ENCODE measurements around the gene POU2AF1. TPM values are rescaled to one million over a fixed set of nuclear protein-coding genes. Genes with fewer than 3 reads are reported as not detected.

The POU2AF1 gene
- total and polyA plus RNA-seq, 2 experiments from 2014 or later, result not detected

DNA sequence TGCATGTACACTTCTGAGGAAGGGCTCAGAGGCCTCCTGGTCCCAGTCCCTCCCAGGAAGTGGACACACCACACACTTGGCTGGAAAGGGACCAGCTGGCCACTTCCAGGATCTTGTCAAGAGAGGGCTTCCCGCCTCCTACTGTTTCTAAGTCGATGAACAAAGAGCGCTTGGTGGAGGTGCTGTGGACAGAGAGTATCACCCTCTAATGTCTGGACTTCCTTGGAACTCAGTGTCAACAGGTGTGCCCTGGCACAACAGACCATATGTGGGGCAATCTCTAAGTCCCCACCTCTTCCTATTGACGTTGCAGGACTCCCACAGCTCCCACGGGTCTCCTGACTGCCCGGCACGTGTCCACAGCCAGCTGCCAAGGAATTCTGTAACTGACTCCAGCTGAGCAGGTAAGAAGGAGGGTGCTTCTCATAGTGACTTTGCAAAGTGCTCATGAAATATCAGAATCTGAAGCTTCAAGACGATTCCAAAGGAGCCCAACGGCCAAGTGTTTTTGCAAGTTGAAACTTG, 16.1 kb downstream of the POU2AF1 start:
- no peak overlapping the region for H2AFZ ChIP-seq
- H3K4me2 ChIP-seq, result no peak overlapping the region
- H3K36me3 ChIP-seq (ENCODE audit: insufficient read depth), result no peaks in the 10 kb centered on the region
- no peaks in the 10 kb centered on the region for H3K4me1 ChIP-seq (ENCODE audit: insufficient read depth)
- Mint-ChIP-seq H3K27me3 (ENCODE audit: insufficient read depth, low read depth, poor library complexity) (peaks cover 2% of the 10 kb centered on the region), H3K27ac (no peak overlapping the region), H3K36me3 (ENCODE audit: low read depth) (no peaks in the 10 kb centered on the region), H3K9me3 (no peaks in the 10 kb centered on the region), H3K4me3 (no peak overlapping the region), H3K4me1 (no peaks in the 10 kb centered on the region)
- H3K27ac ChIP-seq (ENCODE audit: low read depth), result no peak overlapping the region
- no peaks in the 10 kb centered on the region for H3K27me3 ChIP-seq (ENCODE audit: insufficient read depth)
- ATAC-seq (no peak), DNase-seq (ENCODE audit: low spot score) (no peak)
- peaks cover 24% of the 10 kb centered on the region; the same call in 1 of the 2 replicates for H3K9me2 ChIP-seq (ENCODE audit: insufficient read depth)
- H3K4me3 ChIP-seq, result no peak overlapping the region
- no peaks in the 10 kb centered on the region for H4K20me1 ChIP-seq (replicated peaks; ENCODE audit: insufficient read depth)
- TF ChIP-seq ZNF114 (CRISPR knock-in tag; IDR thresholded peaks at IDR 0.05), result no peak
- TF ChIP-seq CREB1 (CRISPR knock-in tag; IDR thresholded peaks at IDR 0.05; ENCODE audit: low read depth), result no peak
- TF ChIP-seq, protein P1, sequence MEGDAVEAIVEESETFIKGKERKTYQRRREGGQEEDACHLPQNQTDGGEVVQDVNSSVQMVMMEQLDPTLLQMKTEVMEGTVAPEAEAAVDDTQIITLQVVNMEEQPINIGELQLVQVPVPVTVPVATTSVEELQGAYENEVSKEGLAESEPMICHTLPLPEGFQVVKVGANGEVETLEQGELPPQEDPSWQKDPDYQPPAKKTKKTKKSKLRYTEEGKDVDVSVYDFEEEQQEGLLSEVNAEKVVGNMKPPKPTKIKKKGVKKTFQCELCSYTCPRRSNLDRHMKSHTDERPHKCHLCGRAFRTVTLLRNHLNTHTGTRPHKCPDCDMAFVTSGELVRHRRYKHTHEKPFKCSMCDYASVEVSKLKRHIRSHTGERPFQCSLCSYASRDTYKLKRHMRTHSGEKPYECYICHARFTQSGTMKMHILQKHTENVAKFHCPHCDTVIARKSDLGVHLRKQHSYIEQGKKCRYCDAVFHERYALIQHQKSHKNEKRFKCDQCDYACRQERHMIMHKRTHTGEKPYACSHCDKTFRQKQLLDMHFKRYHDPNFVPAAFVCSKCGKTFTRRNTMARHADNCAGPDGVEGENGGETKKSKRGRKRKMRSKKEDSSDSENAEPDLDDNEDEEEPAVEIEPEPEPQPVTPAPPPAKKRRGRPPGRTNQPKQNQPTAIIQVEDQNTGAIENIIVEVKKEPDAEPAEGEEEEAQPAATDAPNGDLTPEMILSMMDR (conservative IDR thresholded peaks at IDR 0.05; ENCODE audit: low read depth in 2 of 2), result no peak
- no peaks in the 10 kb centered on the region for H3K79me2 ChIP-seq (replicated peaks; ENCODE audit: insufficient read depth)
- no peaks in the 10 kb centered on the region for H3F3A ChIP-seq (replicated peaks; ENCODE audit: low read depth)

DNA sequence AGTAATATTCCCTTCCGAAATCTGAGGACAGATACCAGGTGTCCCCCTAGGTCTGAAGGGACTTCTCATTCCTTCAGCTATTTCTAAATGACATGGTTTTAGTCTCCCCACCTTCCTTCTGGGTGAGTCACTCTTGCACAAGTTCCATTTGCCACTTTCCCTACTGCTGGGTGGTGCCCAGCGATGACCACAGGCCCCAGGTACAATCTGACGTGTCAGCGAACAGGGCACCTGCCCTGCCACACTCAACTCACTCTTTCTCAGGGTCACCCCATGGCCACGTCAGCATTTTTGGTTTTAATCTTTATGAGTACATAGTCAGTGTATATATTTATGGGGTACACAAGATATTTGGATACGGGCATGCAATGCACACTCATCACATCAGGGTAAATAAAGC, 17.2 kb downstream of the POU2AF1 start:
- no peaks in the 10 kb centered on the region for H3F3A ChIP-seq (replicated peaks; ENCODE audit: low read depth)
- DNase-seq (ENCODE audit: low spot score) (no peak), ATAC-seq (no peak)
- no peaks in the 10 kb centered on the region for H3K27me3 Mint-ChIP-seq (ENCODE audit: insufficient read depth, low read depth, poor library complexity)
- H3K4me3 ChIP-seq, result no peak overlapping the region
- no peaks in the 10 kb centered on the region for H3K79me2 ChIP-seq (replicated peaks; ENCODE audit: insufficient read depth)
- H3K27me3 ChIP-seq (ENCODE audit: insufficient read depth), result no peaks in the 10 kb centered on the region
- no peak overlapping the region for H3K4me2 ChIP-seq
- no peak overlapping the region for H3K4me3 Mint-ChIP-seq
- H3K9me2 ChIP-seq (ENCODE audit: insufficient read depth), result peaks cover 23% of the 10 kb centered on the region; the same call in 1 of the 2 replicates
- no peaks in the 10 kb centered on the region for H4K20me1 ChIP-seq (replicated peaks; ENCODE audit: insufficient read depth)
- no peaks in the 10 kb centered on the region for H3K4me1 Mint-ChIP-seq
- no peaks in the 10 kb centered on the region for H3K36me3 Mint-ChIP-seq (ENCODE audit: low read depth)
- no peak overlapping the region for H3K27ac ChIP-seq (ENCODE audit: low read depth)
- H3K9me3 Mint-ChIP-seq, result no peaks in the 10 kb centered on the region
- H3K4me1 ChIP-seq (ENCODE audit: insufficient read depth), result no peaks in the 10 kb centered on the region
- no peaks in the 10 kb centered on the region for H3K36me3 ChIP-seq (ENCODE audit: insufficient read depth)
- no peak overlapping the region for H3K27ac Mint-ChIP-seq
- no peak overlapping the region for H2AFZ ChIP-seq
- TF ChIP-seq ZNF114 (CRISPR knock-in tag; IDR thresholded peaks at IDR 0.05) (no peak), NANOG (IDR thresholded peaks at IDR 0.05; ENCODE audit: borderline replicate concordance) (no peak), EZH2phosphoT487 (IDR thresholded peaks at IDR 0.05; ENCODE audit: unreplicated experiment) (no peak), POLR2AphosphoS5 (IDR thresholded peaks at IDR 0.05; ENCODE audit: low read depth) (no peak)
- TF ChIP-seq, protein P2, sequence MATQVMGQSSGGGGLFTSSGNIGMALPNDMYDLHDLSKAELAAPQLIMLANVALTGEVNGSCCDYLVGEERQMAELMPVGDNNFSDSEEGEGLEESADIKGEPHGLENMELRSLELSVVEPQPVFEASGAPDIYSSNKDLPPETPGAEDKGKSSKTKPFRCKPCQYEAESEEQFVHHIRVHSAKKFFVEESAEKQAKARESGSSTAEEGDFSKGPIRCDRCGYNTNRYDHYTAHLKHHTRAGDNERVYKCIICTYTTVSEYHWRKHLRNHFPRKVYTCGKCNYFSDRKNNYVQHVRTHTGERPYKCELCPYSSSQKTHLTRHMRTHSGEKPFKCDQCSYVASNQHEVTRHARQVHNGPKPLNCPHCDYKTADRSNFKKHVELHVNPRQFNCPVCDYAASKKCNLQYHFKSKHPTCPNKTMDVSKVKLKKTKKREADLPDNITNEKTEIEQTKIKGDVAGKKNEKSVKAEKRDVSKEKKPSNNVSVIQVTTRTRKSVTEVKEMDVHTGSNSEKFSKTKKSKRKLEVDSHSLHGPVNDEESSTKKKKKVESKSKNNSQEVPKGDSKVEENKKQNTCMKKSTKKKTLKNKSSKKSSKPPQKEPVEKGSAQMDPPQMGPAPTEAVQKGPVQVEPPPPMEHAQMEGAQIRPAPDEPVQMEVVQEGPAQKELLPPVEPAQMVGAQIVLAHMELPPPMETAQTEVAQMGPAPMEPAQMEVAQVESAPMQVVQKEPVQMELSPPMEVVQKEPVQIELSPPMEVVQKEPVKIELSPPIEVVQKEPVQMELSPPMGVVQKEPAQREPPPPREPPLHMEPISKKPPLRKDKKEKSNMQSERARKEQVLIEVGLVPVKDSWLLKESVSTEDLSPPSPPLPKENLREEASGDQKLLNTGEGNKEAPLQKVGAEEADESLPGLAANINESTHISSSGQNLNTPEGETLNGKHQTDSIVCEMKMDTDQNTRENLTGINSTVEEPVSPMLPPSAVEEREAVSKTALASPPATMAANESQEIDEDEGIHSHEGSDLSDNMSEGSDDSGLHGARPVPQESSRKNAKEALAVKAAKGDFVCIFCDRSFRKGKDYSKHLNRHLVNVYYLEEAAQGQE (IDR thresholded peaks at IDR 0.05; ENCODE audit: unreplicated experiment), result no peak
- TF ChIP-seq, protein P3, sequence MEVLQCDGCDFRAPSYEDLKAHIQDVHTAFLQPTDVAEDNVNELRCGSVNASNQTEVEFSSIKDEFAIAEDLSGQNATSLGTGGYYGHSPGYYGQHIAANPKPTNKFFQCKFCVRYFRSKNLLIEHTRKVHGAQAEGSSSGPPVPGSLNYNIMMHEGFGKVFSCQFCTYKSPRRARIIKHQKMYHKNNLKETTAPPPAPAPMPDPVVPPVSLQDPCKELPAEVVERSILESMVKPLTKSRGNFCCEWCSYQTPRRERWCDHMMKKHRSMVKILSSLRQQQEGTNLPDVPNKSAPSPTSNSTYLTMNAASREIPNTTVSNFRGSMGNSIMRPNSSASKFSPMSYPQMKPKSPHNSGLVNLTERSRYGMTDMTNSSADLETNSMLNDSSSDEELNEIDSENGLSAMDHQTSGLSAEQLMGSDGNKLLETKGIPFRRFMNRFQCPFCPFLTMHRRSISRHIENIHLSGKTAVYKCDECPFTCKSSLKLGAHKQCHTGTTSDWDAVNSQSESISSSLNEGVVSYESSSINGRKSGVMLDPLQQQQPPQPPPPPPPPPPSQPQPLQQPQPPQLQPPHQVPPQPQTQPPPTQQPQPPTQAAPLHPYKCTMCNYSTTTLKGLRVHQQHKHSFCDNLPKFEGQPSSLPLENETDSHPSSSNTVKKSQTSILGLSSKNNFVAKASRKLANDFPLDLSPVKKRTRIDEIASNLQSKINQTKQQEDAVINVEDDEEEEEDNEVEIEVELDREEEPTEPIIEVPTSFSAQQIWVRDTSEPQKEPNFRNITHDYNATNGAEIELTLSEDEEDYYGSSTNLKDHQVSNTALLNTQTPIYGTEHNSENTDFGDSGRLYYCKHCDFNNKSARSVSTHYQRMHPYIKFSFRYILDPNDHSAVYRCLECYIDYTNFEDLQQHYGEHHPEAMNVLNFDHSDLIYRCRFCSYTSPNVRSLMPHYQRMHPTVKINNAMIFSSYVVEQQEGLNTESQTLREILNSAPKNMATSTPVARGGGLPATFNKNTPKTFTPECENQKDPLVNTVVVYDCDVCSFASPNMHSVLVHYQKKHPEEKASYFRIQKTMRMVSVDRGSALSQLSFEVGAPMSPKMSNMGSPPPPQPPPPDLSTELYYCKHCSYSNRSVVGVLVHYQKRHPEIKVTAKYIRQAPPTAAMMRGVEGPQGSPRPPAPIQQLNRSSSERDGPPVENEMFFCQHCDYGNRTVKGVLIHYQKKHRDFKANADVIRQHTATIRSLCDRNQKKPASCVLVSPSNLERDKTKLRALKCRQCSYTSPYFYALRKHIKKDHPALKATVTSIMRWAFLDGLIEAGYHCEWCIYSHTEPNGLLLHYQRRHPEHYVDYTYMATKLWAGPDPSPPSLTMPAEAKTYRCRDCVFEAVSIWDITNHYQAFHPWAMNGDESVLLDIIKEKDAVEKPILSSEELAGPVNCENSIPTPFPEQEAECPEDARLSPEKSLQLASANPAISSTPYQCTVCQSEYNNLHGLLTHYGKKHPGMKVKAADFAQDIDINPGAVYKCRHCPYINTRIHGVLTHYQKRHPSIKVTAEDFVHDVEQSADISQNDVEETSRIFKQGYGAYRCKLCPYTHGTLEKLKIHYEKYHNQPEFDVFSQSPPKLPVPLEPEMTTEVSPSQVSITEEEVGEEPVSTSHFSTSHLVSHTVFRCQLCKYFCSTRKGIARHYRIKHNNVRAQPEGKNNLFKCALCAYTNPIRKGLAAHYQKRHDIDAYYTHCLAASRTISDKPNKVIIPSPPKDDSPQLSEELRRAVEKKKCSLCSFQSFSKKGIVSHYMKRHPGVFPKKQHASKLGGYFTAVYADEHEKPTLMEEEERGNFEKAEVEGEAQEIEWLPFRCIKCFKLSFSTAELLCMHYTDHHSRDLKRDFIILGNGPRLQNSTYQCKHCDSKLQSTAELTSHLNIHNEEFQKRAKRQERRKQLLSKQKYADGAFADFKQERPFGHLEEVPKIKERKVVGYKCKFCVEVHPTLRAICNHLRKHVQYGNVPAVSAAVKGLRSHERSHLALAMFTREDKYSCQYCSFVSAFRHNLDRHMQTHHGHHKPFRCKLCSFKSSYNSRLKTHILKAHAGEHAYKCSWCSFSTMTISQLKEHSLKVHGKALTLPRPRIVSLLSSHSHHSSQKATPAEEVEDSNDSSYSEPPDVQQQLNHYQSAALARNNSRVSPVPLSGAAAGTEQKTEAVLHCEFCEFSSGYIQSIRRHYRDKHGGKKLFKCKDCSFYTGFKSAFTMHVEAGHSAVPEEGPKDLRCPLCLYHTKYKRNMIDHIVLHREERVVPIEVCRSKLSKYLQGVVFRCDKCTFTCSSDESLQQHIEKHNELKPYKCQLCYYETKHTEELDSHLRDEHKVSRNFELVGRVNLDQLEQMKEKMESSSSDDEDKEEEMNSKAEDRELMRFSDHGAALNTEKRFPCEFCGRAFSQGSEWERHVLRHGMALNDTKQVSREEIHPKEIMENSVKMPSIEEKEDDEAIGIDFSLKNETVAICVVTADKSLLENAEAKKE (CRISPR knock-in tag; IDR thresholded peaks at IDR 0.05), result no peak
- TF ChIP-seq, protein P4, sequence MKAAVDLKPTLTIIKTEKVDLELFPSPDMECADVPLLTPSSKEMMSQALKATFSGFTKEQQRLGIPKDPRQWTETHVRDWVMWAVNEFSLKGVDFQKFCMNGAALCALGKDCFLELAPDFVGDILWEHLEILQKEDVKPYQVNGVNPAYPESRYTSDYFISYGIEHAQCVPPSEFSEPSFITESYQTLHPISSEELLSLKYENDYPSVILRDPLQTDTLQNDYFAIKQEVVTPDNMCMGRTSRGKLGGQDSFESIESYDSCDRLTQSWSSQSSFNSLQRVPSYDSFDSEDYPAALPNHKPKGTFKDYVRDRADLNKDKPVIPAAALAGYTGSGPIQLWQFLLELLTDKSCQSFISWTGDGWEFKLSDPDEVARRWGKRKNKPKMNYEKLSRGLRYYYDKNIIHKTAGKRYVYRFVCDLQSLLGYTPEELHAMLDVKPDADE (IDR thresholded peaks at IDR 0.05), result no peak

Measured in GM23338 (cell line).